Stimulated activated CD8-positive, alpha-beta memory T cell treated with anti-CD3 and anti-CD28 coated beads, Interleukin-2, amount 100 ng/mL, for 48 hours (primary cell): ENCODE results near the gene TMEM164.
"Not testable (repeated sequence)": the region's sequence is repeated elsewhere in the genome, so short reads cannot be mapped to it uniquely, and the experiment has no call there.

Experiments
- DNase-seq, 2 donors: peaks; one replicate each; pipeline ENCODE4 v3.0.0-alpha.2; 2020; ENCODE audit warnings: low read depth in 2 of 2

The TMEM164 gene

GRCh38 chrX:110002300-110003166 lies at the start of gene TMEM164:
TSS of gene TMEM164 (plus strand) at chrX:110003114. CDS start at chrX:110003775, 661 bp downstream.
- peak; percentile 60 to 64 for DNase-seq

GRCh38 chrX:109954333-109954732 lies 48.6 kb upstream of the TMEM164 start:
- no peak for DNase-seq

- DNase-seq = no peak
Observed at GRCh38 chrX:109954955-109955354, 48.0 kb upstream of the TMEM164 start.

GRCh38 chrX:109958266-109958665 lies 44.6 kb upstream of the TMEM164 start:
- no peak for DNase-seq

GRCh38 chrX:109959356-109959871 lies 43.5 kb upstream of the TMEM164 start:
- no peak for DNase-seq

GRCh38 chrX:109964390-109964789 lies 38.5 kb upstream of the TMEM164 start:
- no peak for DNase-seq

GRCh38 chrX:109966246-109966645 lies 36.7 kb upstream of the TMEM164 start:
- no peak for DNase-seq

- no peak for DNase-seq
Observed at GRCh38 chrX:109967156-109967555, 35.8 kb upstream of the TMEM164 start.

GRCh38 chrX:109970841-109971240 lies 32.1 kb upstream of the TMEM164 start:
- DNase-seq = not testable (repeated sequence)

GRCh38 chrX:109974906-109975655 lies 27.8 kb upstream of the TMEM164 start:
- no peak for DNase-seq

- DNase-seq = not testable (repeated sequence)
Observed at GRCh38 chrX:109985210-109985609, 17.7 kb upstream of the TMEM164 start.

- DNase-seq = no peak
Observed at GRCh38 chrX:109987884-109988283, 15.0 kb upstream of the TMEM164 start.

GRCh38 chrX:109990582-109991276 lies 12.2 kb upstream of the TMEM164 start:
- DNase-seq = no peak

- no peak for DNase-seq
Observed at GRCh38 chrX:109992203-109992602, 10.7 kb upstream of the TMEM164 start.

GRCh38 chrX:109995155-109995554 lies 7.8 kb upstream of the TMEM164 start:
- DNase-seq = no peak

- DNase-seq = no peak
Observed at GRCh38 chrX:109997786-109998452, 5.0 kb upstream of the TMEM164 start.

- no peak for DNase-seq
Observed at GRCh38 chrX:110000000-110000399, 2.9 kb upstream of the TMEM164 start.

- no peak for DNase-seq
Observed at GRCh38 chrX:110000847-110001713, 1.8 kb upstream of the TMEM164 start.

- DNase-seq = no peak
Observed at GRCh38 chrX:110001740-110002299, 1.1 kb upstream of the TMEM164 start.
